Cerebellar cortex (tissue), 1 donor: ENCODE measurements around the gene PRKCA.
"Not testable (repeated sequence)": the region's sequence is repeated elsewhere in the genome, so short reads cannot be mapped to it uniquely, and the experiment has no call there.

Source experiments
- DNase-seq: peaks from one replicate; pipeline ENCODE4 v3.0.0-alpha.2; 2015; ENCODE audit warnings: low spot score

The PRKCA gene

DNA sequence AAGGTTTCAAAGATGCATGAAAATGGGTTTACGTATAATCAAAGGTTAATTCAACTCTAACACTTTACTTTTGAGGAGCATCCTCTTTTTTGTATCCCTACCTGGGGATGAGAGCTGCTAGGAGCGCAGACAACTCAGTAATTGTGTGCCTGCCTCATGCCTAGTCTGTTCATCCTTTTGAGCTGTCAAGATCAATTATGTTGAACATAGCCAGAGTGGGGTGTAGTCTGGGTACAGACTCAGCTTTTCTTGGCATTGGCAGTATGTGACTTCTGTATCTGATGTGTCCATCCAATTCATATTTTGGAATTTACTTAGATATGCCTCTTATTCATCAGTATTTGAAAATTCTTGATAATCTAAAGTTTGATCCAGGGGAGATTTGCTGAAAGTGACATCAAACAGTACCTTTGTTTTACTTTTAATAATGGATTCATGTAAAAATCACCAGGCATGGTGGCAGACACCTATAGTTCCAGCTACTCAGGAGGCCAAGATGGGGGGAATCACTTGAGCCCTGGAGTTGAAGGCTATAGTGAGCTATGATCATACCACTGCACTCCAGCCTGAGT lies 24.1 kb downstream of the PRKCA start:
- no peak for DNase-seq

DNA sequence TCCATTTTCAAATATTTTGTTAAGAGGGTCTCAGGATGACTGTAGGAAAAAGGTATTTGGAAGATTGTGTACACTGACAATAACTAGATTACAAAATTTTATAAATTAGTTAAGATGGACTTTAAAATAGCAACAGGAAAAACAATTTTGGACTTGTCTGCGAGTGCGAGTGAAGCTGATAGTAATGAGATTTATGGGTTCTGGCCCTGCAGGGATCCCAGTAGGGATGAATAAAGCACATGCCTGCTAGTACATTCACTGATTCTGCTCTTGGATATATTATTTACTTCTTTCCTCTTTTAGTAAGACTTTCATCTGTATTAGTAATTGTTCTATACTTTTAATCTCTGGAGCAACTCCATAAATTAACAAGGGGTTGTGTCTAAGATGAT lies 28.2 kb downstream of the PRKCA start:
- no peak for DNase-seq

DNA sequence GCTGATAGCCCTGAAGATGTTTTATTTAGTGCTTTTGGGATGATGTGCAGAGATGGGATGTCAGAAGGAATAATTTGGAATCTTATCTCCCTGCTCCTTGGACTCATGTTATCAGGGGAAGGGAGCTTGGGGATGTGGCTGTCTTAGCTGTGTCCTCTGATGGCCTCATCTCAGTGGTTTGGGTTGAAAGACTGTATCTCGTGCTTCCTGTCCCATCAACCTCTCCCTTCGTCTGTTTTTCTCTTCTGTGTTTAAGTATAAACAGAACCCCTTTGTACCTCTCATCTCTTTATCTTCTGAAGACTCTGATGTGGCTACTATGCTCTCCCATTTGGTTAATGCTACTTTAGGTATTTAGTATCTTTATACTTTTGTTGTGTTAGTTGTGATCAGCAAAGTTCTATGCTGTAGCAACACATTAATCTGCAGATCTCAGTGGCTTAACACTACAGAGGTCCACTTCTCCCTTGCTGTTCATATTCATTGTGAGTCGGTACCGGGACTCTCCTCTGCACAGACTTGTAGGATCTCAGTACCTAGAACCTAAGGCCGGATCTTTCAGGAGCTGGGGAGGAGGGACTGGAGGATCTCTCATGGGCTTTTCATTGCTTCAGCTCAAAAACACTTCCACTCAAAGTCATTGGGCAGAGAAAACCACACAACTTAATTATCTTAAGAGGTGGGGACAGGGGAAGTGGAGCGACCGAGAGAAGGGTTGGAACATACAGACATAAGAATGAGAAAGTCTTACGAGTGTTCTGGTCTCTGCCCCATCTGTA lies 28.8 kb downstream of the PRKCA start:
- DNase-seq: no peak

DNA sequence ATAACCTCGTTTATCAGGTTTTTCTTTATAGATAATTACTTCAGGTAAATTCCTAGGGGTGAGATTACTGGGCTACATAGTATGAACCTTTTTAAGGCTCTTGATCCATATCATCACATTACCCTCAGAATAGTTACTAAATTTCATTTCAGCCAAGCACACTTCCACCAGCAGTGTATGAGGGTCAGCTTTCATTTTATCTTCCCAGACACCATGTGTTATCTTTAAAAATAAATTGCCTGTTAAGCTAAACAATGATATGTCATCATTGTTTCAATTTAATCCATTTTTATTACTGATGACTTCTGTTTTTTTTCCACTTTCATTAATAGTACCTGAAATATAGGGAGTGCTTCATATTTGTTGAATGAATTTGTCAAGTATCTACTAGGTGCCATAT lies 33.4 kb downstream of the PRKCA start:
- no peak for DNase-seq

DNA sequence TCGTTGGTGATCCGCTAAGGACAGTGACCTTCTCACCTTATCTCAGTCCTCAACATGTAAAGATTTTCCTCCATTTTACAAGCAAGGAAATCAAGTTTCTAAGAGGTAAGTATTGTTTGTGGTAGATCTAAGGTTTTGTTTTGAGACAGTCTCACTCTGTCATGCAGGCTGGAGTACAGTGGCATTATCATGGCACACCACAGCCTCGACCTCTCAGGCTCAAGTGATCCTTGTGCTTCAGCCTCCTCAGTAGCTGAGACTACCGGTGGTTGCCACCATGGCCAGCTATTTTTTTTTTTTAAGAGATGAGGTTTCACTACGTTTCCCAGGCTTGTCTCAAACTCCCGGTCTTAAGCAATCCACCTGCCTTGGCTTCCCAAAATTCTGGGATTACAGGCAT lies 34.9 kb downstream of the PRKCA start:
- no peak for DNase-seq

- DNase-seq: no peak
These were observed 35.6 kb downstream of the PRKCA start for GRCh38 chr17:66337866-66338485.

DNA sequence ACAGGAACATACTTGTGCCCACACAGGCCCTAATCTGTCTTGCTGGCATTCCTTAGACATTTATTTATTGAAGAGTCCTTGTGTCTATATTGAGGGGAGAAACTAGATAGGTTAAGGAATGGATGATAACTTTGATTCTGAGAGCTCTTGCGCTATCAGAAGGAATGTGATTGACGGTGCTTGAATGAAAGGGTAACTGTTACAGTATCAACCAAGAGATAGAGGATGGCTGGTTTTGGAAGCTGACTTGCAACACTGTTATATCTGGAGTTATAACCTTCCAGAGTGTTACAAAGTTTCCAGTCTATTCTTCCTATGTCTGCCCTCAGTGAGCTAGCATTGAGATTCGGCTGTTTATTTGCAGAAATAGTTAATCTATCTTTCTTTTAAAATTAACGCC lies 36.5 kb downstream of the PRKCA start:
- DNase-seq: no peak

GRCh38 chr17:66339561-66339960 lies 37.1 kb downstream of the PRKCA start:
- DNase-seq: no peak

DNA sequence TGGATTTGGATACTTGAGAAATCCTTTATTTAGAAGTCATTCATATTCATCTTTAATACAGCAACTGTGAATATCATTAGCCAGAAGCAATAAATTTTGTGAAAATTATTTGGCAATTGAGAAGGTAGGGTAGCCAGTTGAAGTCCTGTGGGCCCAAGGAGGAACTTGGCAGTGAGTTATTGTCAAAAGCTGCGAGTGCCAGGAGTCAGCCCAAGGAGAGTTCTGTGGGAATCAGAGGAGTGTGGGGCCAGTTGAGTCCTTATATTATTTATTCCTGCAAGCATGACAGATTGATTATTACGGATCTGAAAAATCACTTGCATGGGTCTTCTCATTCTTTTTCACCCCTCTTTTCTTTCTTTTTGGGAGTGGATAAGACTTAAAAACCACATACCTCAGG lies 38.3 kb downstream of the PRKCA start:
- DNase-seq: no peak

DNA sequence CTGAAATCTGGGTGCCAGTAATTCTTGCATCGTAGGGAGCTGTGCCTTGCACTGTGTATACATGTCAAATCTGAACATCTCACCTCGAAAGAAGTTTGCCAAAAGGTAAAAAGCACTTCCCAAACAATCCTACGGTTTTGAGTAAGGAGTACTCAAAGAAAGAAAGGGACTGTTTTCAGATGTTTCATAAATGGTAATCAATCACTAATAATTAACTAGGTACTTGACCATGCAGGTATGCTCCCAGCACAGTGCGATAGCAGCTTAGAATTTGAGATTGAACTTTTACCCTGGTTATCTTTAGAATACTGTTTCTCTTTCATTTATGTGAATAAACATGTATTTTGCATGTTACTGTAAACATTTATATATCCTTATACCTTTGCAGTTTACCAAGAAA lies 39.0 kb downstream of the PRKCA start:
- DNase-seq: no peak

- DNase-seq: not testable (repeated sequence)
These were observed 39.9 kb downstream of the PRKCA start for GRCh38 chr17:66342263-66342662.

DNA sequence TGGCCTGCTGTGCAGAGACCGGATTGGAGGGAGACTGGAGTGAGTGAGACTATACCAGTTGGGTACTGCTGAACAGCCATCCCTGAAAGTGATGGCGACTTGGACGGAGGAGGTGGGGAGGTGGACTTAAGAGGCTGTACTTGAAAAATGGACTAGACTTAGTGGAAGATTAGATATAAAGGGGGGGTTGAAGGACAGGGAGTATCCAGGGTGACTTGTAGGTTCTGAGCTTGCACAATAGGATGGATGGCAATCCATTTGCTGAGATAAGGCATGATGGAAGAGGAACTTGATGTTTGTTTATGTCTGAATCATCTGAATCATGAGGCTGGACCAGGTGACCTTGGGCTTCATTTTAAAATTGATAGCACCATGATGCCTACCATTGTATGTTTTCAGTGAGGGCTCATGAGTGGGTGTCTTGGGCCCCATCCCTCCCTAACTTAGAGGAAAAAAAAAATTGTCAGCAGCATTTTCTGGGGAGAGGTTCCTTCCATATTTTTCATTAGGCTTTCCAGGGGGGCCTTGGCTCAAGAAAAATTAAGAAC lies 41.2 kb downstream of the PRKCA start:
- DNase-seq: no peak

GRCh38 chr17:66344473-66344872 lies 42.1 kb downstream of the PRKCA start:
- no peak for DNase-seq

- no peak for DNase-seq
These were observed 42.9 kb downstream of the PRKCA start for GRCh38 chr17:66345264-66345663.

- not testable (repeated sequence) for DNase-seq
These were observed 43.7 kb downstream of the PRKCA start for GRCh38 chr17:66345949-66346638.

DNA sequence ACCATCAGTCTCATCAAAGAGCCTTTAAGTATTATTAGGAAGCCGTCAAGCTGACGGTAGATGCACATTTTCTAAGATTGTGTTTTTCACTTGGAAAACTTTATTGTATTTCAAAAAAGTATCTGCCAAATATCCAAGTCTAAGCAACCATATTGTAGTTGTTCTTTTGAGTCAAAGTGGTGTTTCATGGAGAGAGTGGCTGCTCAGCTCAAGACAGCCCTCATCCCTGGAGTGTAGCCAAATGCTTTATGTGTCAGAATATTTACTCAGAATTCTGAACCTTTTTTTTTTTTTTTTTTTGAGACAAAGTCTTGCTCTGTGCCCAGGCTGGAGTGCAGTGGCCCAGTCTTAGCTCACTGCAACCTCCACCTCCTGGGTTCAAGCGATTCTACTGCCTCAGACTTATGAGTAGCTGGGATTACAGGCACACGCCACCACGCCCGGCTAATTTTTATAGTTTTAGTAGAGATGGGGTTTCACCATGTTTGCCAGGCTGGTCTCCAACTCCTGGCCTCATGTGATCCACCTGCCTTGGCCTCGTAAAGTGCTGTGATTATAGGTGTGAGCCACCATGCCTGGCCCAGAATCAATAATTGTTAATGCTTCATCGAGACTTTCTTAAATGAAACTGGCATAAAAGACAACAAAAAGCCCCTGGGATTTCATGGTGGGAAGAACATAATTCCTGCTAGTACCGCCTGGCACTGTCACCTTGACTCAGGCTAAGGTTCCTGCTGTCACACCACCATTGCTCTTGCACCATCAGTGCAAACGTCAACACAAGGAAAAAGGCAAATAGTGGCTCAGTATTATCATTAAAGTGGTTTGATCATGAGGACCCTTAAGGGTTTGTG lies 45.5 kb downstream of the PRKCA start:
- no peak for DNase-seq

DNA sequence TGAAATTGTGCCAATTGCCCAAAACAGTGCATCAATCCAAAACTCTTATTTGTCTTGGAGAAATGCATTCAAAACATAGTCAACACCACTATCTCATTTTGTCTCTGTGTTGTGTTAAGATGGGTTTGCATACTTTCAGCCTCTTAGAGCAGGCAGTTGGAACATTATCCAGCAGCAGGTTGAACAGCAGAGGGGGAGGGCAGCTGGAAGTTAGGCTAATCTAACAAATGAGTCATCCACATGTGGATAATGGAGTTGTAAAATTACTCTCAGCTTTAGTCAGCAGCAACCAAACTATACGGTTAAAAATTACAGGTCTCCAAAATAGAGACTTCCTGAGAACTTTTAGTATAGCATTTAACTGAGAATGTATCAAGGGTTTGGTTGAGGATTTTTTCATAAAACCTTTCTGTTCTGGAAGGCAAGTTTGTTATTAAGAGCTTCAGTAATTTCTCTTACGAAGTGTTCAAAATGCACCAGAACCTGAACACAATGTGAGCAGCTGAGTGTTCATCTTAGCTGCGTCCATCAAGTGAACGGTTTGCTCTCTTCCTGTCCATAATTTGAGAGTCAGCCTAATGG lies 46.3 kb downstream of the PRKCA start:
- no peak for DNase-seq

DNA sequence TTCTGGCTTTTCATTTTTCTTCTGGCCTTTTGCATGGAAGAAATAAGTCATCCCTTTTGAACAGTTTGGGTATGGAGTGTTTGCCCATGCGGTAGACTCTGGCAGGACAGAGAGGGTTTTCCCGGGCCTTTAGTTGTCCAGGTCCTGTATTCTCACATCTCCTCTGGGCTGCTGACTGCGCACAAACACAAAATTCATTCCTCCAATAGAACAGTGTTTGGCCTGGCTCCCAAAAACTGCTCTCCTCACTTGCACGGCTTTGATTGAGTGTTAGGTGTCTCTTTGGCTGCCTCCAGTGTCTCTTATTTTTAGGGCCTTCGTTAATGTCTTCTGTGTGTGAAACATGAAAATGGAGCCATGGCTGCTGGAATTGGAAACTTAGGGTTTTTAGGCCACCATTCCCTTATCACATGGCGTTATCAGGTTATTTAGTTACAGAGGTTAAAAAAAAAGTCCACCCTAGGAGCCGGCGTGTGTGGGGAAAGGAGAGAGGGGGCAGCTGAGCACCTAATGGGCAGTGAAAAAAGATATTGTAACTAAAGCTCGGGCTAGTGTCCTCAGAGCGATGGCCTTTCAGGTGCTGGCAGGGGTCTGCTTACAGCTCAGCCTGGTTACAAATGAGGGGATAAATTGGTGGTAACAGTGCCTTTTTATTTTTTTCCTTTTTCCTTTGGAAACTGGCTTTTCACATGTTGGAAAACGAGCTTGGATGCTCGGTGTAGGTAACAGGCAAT lies 47.3 kb downstream of the PRKCA start:
- DNase-seq: no peak

DNA sequence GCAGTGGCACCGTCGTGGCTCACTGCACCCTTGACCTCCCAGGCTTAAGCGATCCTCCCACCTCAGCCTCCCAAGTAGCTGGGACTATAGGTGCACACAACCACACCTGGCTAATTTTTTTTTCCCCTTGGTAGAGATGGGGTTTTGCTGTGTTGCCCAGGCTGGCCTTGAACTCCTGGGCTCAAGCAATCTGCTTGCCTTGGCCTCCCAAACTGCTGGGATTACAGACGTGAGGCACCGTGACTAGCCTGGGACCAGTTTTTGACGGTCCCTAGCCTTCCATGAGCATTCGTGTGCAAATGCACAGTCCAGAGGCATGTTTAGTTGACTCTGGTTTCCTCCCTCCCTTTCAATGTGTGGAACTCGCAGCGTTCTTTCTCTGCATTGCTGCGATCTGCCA lies 48.2 kb downstream of the PRKCA start:
- not testable (repeated sequence) for DNase-seq

- DNase-seq: no peak
These were observed 48.6 kb downstream of the PRKCA start for GRCh38 chr17:66351033-66351432.

DNA sequence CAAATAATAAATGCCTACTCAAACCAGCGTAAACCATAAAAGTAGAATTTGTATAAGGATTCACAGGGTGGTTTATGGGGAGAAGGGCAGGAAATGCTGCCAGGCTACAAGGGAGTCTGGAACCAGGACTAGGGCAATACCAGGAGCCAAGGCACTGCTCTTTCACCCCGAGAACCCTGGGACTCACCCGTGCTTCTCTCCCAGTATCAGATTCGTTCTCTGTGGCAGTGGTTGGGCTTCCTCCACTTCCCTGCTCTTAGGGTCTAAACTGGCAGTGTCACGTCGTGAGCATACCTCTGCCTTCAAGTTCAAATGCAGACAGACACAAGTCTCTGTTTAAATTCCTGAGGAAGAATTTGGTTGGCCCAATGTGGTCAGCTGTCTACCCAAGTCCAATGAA lies 49.3 kb downstream of the PRKCA start:
- no peak for DNase-seq
